ENCODE measurements around the gene YLPM1. TPM values are rescaled to one million over a fixed set of nuclear protein-coding genes. Genes with fewer than 3 reads are reported as not detected.

The YLPM1 gene
- total RNA-seq, 2 donors from 2014 or later, result 48.2 to 61.6 TPM

GRCh38 chr14:74804219-74804825, 41.2 kb downstream of the YLPM1 start:
- ATAC-seq (ENCODE audit: insufficient number of reproducible peaks, low FRiP score, low read depth) (no peak), DNase-seq (ENCODE audit: low spot score) (no peak)
- Histone ChIP-seq H3K27me3 (replicated peaks; ENCODE audit: insufficient read depth) (no peaks in the 10 kb centered on the region), H3K27ac (no peak overlapping the region), H3K4me1 (ENCODE audit: control insufficient read depth in 1 of 2, low read depth in 2 of 2) (no peaks in the 10 kb centered on the region), H3K36me3 (peaks cover 20% of the 10 kb centered on the region), H3K4me3 (no peak overlapping the region), H3K9me3 (no peaks in the 10 kb centered on the region)
- peak; percentile 34 for TF ChIP-seq CTCF (IDR thresholded peaks at IDR 0.05)

DNA sequence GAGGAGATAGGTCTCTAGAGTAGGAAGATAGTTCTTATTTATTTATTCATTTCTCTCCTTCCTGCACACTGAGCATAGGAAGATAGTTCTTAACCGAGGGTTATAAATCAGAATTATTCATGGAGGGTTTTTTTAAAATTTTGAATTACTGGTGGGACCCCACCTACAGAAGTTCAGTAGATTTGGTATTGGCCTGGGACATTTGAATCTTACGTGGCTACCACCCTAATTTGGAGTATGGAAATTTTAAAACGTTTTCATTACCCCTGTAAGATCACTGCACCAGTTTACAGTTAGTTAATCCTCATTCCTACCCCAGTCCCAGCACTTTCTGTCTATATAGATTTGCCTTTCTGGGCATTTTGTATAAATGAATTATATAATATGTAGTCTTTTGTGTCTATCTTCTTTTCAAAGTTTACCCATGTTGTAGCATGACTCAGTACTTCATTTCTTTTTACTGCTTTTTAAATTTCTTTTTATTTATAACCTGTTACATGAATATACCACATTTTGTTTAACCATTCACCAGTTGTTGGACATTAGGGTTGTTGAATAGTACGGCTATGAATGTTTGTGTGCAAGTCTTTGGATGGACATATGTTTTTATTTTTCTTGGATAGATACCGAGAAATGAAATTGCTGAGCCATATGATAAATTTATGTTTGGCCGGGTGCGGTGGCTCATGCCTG, 44.9 kb downstream of the YLPM1 start:
- no peak for TF ChIP-seq CTCF (IDR thresholded peaks at IDR 0.05)
- no peaks in the 10 kb centered on the region for H3K4me1 ChIP-seq (ENCODE audit: control insufficient read depth in 1 of 2, low read depth in 2 of 2)
- DNase-seq (ENCODE audit: low spot score), result no peak
- no peak overlapping the region for H3K27ac ChIP-seq
- H3K36me3 ChIP-seq, result peaks cover 44% of the 10 kb centered on the region
- no peaks in the 10 kb centered on the region for H3K27me3 ChIP-seq (replicated peaks; ENCODE audit: insufficient read depth)
- H3K9me3 ChIP-seq, result no peaks in the 10 kb centered on the region
- no peak overlapping the region for H3K4me3 ChIP-seq
- no peak for ATAC-seq (ENCODE audit: insufficient number of reproducible peaks, low FRiP score, low read depth)

DNA sequence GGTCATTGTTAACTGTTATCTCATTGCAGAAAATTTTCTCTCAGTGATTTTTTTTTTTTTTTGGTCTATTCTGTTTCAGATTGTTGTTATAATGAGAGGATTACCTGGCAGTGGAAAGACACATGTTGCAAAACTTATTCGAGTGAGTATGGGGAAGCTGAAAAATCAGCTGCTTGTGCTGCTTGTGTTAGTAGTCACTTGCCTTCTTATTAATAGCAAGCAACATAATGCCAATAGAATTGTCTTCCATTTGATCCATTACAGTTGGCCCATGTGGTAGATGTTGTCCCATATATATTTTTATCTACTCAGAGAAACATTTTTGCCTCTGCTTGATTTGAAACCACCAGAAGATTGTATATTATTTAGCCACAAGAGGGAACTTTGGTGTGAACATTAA, 53.0 kb downstream of the YLPM1 start:
- no peak for DNase-seq (ENCODE audit: low spot score)

DNA sequence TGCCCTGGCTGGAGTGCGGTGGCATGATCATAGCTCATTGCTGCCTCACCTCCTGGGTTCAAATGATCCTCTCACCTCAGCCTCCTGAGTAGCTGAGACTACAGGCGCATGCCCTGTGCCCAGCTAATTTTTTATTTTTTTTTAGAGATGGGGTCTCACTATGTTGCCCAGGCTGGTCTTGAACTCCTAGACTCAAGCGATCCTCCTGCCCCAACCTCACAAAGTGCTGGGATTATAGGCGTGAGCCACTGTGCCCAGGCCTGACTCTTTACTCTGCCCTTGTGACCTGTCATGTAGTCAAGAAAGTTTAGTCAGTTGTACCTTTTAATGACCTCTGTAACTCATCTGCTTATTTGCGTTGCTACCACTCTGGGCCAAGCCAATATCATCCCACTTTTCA, 57.2 kb downstream of the YLPM1 start:
- TF ChIP-seq CTCF (IDR thresholded peaks at IDR 0.05), result no peak
- DNase-seq (ENCODE audit: low spot score) (no peak), ATAC-seq (ENCODE audit: insufficient number of reproducible peaks, low FRiP score, low read depth) (no peak)
- Histone ChIP-seq H3K27me3 (replicated peaks; ENCODE audit: insufficient read depth) (no peaks in the 10 kb centered on the region), H3K9me3 (no peaks in the 10 kb centered on the region), H3K4me1 (ENCODE audit: control insufficient read depth in 1 of 2, low read depth in 2 of 2) (no peaks in the 10 kb centered on the region), H3K27ac (no peak overlapping the region), H3K4me3 (no peak overlapping the region), H3K36me3 (peaks cover 34% of the 10 kb centered on the region)

More for the DNA sequence above, 53.0 kb downstream of the YLPM1 start:
- TF ChIP-seq CTCF (IDR thresholded peaks at IDR 0.05), result no peak
- ATAC-seq (ENCODE audit: insufficient number of reproducible peaks, low FRiP score, low read depth), result no peak
- Histone ChIP-seq H3K4me1 (ENCODE audit: control insufficient read depth in 1 of 2, low read depth in 2 of 2) (no peaks in the 10 kb centered on the region), H3K27me3 (replicated peaks; ENCODE audit: insufficient read depth) (no peaks in the 10 kb centered on the region), H3K36me3 (peaks cover 47% of the 10 kb centered on the region), H3K9me3 (no peaks in the 10 kb centered on the region), H3K4me3 (no peak overlapping the region), H3K27ac (no peak overlapping the region)

- H3K36me3 ChIP-seq, result peaks cover 34% of the 10 kb centered on the region
- no peak for TF ChIP-seq CTCF (IDR thresholded peaks at IDR 0.05)
- no peak for DNase-seq (ENCODE audit: low spot score)
- no peaks in the 10 kb centered on the region for H3K4me1 ChIP-seq (ENCODE audit: control insufficient read depth in 1 of 2, low read depth in 2 of 2)
- no peak for ATAC-seq (ENCODE audit: insufficient number of reproducible peaks, low FRiP score, low read depth)
- H3K4me3 ChIP-seq, result no peak overlapping the region
- H3K27me3 ChIP-seq (replicated peaks; ENCODE audit: insufficient read depth), result no peaks in the 10 kb centered on the region
- H3K9me3 ChIP-seq, result no peaks in the 10 kb centered on the region
- H3K27ac ChIP-seq, result no peak overlapping the region
Measured at GRCh38 chr14:74821267-74821915, 58.3 kb downstream of the YLPM1 start.

All from thoracic aorta (tissue), 2 donors.